Spinal cord (tissue), 10 donors: ENCODE results near the gene SEMA3F. TPM values are rescaled to one million over a fixed set of nuclear protein-coding genes. Genes with fewer than 3 reads are reported as not detected.

Experiments
- DNase-seq, 6 donors: peaks; one replicate each; pipeline versions ENCODE4 v3.0.0 to v3.0.0-alpha.2; 2013 to 2015; ENCODE audit warnings: low spot score in 6 of 6, low read depth in 4 of 6
- H3K27ac ChIP-seq: one replicate; pipeline ENCODE4 v1.5.1; 2013; ENCODE audit warnings: low read depth, low read length, control low read depth
- H3K27me3 ChIP-seq: one replicate; pipeline ENCODE4 v1.6.1; 2013; ENCODE audit warnings: low read length; ENCODE audit not compliant: control insufficient read depth, insufficient read depth
- H3K36me3 ChIP-seq: one replicate; pipeline ENCODE4 v1.6.1; 2013; ENCODE audit warnings: low read length; ENCODE audit not compliant: control insufficient read depth, insufficient read depth
- H3K4me1 ChIP-seq: one replicate; pipeline ENCODE4 v1.6.1; 2013; ENCODE audit warnings: low read length; ENCODE audit not compliant: control insufficient read depth, insufficient read depth
- H3K4me3 ChIP-seq: one replicate; pipeline ENCODE4 v1.5.1; 2013; ENCODE audit warnings: low read depth, low read length, control low read depth
- H3K9me3 ChIP-seq: one replicate; pipeline ENCODE4 v1.6.1; 2013; ENCODE audit warnings: low read length; ENCODE audit not compliant: control insufficient read depth, insufficient read depth
- WGBS: methylation state at CpG from one replicate; pipeline ENCODE4 v1.1.5; 2013; ENCODE audit warnings: missing lambda C conversion rate; ENCODE audit not compliant: insufficient coverage; 5-methylcytosine and 5-hydroxymethylcytosine counted together
- polyA plus RNA-seq, 2 donors: library from polyadenylated mRNA; unstranded; fragments of 120-200 nt; gene quantifications; one replicate each; pipeline ENCODE4 v1.2.1, GENCODE V29; 2013; ENCODE audit not compliant: insufficient read length in 2 of 2
- total RNA-seq, 2 donors: library from RNA; depleted of rRNA in 1 of 2; stranded (reverse); fragments of 120-200 nt in 1 of 2; fragments of >200 nt in 1 of 2; gene quantifications; one replicate each; pipeline versions ENCODE4 v1.2.3 to v1.2.4, GENCODE V29; 2013 to 2014
- donor health status: healthy.

SEMA3F gene
- total and polyA plus RNA-seq, 4 donors = 9.1 to 21.8 (median 14.2) TPM

DNA sequence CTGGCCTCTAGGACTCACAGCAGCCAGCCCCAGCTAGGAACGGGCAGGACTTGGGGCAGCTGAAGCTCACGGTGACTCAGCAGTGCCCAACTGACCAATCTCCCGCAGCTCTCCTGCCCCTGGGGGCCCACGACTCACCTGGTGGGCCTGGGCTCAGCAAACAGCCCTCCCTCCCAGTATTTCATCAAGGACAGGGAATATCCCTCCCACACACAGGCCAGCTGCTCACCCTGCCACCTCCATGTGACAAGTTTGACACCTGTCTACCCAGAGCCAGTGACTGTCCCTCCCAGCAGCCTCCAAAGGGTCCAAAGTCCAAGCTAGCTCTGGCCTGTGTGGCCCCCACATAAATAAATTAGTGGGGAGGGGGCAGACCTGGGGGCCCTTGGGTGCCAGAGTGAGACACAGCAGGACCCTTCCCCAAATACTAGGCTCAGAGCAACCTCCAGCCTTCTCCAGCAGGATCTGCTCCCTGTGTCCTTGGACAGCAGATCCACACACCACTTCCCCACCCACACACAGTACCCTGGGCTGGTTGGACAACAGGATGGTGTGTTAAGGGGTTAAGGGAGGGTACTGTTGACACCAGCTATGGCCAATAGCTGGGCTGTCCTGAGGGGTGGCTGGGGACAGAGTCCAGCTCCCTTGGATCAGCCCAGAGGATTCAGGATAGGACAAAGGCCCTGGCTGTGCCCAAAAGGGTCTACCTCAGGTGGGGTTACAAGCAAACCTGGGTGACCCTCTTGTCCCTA, 40.6 kb downstream of the SEMA3F start:
- DNase-seq = no peak
- Histone ChIP-seq H3K36me3 (no peaks in the 10 kb centered on the region), H3K9me3 (no peaks in the 10 kb centered on the region), H3K27ac (no peak overlapping the region), H3K4me3 (no peak overlapping the region), H3K4me1 (peaks cover 26% of the 10 kb centered on the region), H3K27me3 (peaks cover 25% of the 10 kb centered on the region)
- 43% methylated on average over 3 of the region's 4 CpGs for WGBS

DNA sequence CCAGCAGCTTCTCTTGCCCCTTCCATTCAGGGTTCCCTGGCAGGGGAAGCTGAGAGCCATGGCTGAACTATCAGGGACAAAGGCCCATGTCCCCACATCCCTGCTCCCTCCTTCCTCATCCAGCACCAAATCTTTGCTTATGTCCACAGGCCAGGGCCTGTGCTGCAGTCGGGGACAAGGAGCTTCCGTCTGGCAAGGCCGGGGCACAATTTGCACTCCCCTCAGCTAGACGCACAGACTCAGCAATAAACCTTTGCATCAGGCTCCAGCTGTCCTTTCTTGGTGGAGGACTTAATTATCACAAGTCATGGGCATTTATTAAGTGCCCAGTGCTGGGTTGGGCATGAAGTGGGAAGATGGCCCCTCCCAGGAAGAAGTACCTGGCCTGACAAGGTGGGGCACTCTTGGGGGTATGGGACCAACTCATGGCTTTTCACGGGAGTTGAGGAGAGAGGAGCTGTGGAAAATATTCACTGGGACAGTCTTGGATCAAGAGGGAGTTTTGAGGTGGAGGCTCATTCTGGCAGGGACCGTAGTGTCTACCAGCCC, 41.2 kb downstream of the SEMA3F start:
- H3K9me3 ChIP-seq = no peaks in the 10 kb centered on the region
- WGBS = 73% methylated on average over 3 of the region's 6 CpGs
- peaks cover 25% of the 10 kb centered on the region for H3K27me3 ChIP-seq
- H3K27ac ChIP-seq = no peak overlapping the region
- no peak overlapping the region for H3K4me3 ChIP-seq
- peaks cover 26% of the 10 kb centered on the region for H3K4me1 ChIP-seq
- no peak for DNase-seq
- no peaks in the 10 kb centered on the region for H3K36me3 ChIP-seq

DNA sequence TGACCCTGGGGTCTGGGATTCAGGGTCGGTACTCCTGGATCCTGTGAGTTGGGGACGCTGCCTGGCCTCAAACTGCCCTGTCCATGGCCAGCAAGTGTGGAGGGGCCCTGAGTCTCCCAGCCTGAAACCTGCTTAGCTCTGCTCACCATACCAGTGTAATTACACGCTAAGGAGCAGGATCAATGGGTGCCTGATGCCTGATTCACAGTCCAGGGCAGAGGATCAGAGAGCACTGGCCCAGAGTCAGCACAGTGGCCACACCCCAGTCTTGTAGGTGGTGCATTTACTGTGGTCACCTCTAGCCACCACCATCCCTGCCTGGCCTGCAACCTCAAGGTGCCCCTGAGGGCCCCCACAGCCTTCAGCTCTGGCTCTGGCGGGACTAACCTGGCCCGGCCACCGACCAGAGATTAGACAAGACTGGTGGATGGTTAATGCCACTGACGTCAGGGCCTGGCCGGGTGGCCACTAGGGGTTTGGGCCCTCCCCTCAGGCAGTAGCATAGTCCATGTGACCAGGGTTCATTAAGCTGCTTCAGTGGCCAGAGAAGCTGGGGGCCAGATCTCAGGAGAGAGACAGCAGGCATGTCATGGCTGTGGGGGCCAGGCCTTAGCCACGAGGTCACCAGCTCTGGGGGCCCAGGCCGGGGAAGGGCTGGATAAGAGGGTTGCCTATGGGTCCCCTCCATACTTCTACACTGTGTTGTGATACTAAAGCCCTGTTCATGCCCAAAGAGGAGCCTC, 46.6 kb downstream of the SEMA3F start:
- no peaks in the 10 kb centered on the region for H3K36me3 ChIP-seq
- peaks cover 21% of the 10 kb centered on the region for H3K27me3 ChIP-seq
- H3K27ac ChIP-seq = no peak overlapping the region
- no peaks in the 10 kb centered on the region for H3K9me3 ChIP-seq
- H3K4me1 ChIP-seq = peaks cover 46% of the 10 kb centered on the region
- 75% methylated on average over 8 of the region's 10 CpGs for WGBS
- no peak overlapping the region for H3K4me3 ChIP-seq
- no peak for DNase-seq

DNA sequence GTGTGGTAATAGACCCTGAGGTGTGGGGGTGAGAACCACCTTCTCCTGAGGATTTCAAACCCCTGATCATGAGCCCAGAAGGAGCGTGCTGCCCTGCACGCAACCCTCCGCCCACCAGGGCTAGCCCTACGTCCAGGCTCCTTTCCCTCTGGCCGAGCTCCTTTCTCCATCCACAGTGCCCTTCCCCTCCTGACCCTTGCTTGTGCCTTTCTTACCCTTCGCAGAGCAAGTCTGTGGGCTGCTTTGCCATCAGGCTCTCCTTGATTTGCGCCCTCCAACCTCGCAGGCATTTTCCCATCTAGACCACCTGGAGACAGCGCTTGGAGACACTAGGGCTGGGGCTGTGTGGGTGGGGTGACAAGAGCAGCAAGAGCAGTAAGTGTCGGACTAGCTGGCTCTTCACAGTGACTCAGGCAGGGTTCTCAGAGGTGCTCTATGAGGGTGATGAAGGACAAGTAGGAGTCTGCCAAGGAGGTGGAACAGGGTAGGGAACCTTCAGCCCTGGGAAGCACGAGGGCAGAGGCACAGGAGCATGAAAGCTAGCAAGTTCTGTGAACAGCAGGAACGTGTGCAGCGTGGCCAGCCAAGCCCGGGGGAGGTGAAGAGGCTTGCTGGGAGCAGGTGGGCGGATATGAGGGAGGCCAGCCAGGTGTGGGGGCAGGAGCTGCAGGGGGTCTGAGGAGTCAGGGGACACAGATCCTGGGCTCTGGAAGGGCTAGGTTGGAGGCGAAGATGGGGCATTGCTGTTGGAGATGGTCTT, 47.4 kb downstream of the SEMA3F start:
- peaks cover 54% of the 10 kb centered on the region for H3K4me1 ChIP-seq
- DNase-seq = no peak

DNA sequence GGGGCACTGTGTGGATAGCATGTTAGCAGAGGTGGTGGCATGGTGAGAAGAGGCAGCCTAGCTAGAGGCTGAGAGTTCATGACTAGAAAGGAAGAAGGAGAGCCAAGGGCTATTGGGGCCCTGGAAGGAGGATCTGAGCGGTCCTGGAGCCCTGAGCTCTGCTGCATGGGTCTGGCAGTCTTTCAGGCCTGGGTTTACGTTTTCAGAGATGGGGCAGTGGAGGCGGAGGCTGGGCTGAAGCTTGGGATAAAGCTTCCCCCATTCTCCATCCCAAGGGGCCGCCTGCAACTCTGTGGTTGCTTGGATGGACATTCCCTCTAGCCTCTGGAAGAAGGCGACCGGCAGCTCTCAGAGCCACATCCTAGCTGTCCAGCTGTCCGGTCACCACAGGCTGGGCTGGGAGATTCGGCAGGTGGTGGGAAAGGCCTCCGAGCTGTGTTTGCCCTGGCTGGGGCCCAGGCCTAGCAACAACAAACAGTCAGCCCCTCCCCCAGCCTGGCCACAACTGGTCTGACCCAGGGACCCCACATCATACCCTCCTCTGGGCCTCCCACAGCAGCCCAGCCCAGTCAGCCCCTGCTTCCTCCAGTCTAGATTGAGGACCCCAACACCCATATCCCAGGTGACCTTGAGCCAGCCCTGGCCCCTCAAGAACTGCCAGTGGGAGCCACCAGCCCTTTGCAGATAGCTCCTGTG, 48.1 kb downstream of the SEMA3F start:
- Histone ChIP-seq H3K27ac (no peak overlapping the region), H3K27me3 (peaks cover 21% of the 10 kb centered on the region), H3K4me1 (peaks cover 61% of the 10 kb centered on the region), H3K9me3 (no peaks in the 10 kb centered on the region), H3K4me3 (no peak overlapping the region), H3K36me3 (peaks cover 3% of the 10 kb centered on the region)
- no peak for DNase-seq
- whole genome bisulfite sequencing = 79% methylated on average over 7 of the region's 9 CpGs

More for the DNA sequence above, 47.4 kb downstream of the SEMA3F start:
- WGBS = 87% methylated on average over 16 of the region's 16 CpGs
- H3K27me3 ChIP-seq = peaks cover 21% of the 10 kb centered on the region
- H3K4me3 ChIP-seq = no peak overlapping the region
- no peak overlapping the region for H3K27ac ChIP-seq
- H3K9me3 ChIP-seq = no peaks in the 10 kb centered on the region
- H3K36me3 ChIP-seq = peaks cover 3% of the 10 kb centered on the region

DNA sequence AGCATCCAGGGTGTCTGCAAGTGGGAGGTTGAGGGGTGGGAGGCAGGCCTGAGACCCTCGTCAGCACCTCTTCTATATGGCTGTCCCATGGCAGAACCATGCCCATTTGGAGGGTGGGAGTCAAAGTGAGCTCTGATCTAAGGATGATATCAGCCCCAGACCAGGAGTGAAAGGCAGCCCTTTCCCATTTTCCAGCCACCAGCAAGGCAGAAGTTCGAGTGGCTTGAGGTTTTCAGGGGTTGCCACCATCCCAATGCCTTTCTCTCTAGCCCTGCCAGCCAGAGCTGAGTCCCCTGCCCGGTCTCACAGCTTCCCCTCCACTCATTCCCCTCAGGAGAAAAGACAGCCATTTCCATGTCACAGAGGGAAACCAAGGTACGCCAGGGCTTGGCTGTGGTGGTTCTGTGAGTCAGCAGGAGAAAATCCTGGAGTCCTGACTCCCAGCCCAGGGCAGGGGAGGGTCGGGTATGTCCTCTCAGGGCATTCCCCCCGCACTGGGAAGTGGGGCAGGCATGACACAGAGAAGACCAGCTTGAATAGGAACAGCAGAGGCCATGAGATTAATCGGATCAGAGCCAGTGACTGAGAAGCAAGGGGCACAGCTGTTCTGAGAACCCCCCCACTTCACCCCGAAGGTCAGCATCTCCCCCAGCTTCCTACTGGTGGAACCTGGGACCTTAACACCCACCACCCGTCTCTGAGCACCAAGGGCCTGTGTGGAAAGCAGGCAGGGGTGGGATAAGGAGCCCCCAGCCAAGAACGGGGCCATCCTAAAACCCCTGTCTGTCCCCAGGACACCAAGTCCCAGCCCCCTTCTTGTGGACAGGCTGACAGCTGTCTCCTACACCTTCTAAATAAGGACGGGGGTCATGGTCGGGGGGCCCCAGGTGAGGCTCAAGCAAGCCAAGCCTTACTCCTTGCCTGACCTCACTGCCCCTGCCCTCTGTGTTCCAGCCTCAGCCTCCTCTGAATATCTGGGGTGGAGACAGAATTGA, 49.0 kb downstream of the SEMA3F start:
- Histone ChIP-seq H3K36me3 (peaks cover 3% of the 10 kb centered on the region), H3K27me3 (peaks cover 21% of the 10 kb centered on the region), H3K4me3 (no peak overlapping the region), H3K9me3 (no peaks in the 10 kb centered on the region), H3K27ac (peak overlapping the region; percentile 52), H3K4me1 (peaks cover 68% of the 10 kb centered on the region)
- 67% methylated on average over 9 of the region's 12 CpGs for WGBS
- DNase-seq = no peak

DNA sequence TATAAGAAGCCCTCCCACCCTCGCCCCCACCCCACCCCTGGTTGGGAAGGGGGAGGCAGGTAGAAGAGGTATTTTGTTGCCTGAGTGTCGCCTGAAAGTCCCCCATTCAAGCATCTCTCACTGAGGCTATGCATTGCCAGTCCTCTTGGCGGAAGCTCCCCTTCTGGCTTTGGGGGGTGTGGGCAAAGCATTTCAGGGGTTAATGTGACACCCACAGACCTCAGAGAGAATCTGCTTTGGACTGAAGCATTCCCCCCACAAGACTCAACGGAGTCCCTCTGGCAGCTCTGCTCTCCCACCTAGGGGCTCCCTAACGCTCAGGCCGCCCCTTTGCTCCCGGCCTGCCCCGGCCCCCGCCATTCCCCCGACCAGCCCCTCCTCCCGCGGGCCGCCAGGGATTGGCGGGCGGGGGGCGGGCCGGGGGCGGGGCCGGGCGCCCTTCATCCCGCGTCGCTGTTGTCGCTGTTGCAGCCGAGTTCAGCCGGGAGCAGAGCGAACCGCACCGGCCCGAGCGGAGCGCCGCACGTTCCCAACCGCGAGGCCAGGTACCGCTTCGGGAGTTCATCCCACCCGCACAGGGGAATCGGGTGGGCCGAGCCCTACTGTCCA, 49.8 kb downstream of the SEMA3F start, which contains the start of gene SLC38A3:
SLC38A3 (plus strand) TSS at position 468 of the 609 bp plus-strand sequence. CDS start 8,929 bp downstream, outside the sequence.
- under 1% methylated on average over 33 of the region's 41 CpGs for WGBS
- H3K27ac ChIP-seq = peak within 1 kb of the TSS; percentile 81
- DNase-seq = peak in 2 of 6 donors; percentile 59 to 79
- H3K9me3 ChIP-seq = no peaks in the 10 kb centered on the region
- peaks cover 70% of the 10 kb centered on the region for H3K4me1 ChIP-seq
- H3K4me3 ChIP-seq = peak within 1 kb of the TSS; percentile 72
- H3K27me3 ChIP-seq = peaks cover 21% of the 10 kb centered on the region
- peaks cover 3% of the 10 kb centered on the region for H3K36me3 ChIP-seq
